Measurements from ENCODE around the gene IFITM5. TPM values are rescaled to one million over a fixed set of nuclear protein-coding genes. Genes with fewer than 3 reads are reported as not detected.

The IFITM5 gene
- total and polyA plus RNA-seq, 2 of the 4 experiments (the other 2 are of a cell fraction): not detected

GRCh38 chr11:303363-303762 lies 4.0 kb upstream of the IFITM5 start:
- Histone ChIP-seq H3K79me1 (ENCODE audit: low read depth in 1 of 2, low read length in 2 of 2) (no peaks in the 10 kb centered on the region), H3K27ac (ENCODE audit: insufficient read depth, low read length) (no peak overlapping the region), H3K23ac (ENCODE audit: low read depth, low read length) (no peak overlapping the region), H3K4me3 (ENCODE audit: insufficient read depth, low read depth, low read length) (no peak overlapping the region), H4K20me1 (ENCODE audit: insufficient read depth, low read length) (no peaks in the 10 kb centered on the region), H4K91ac (ENCODE audit: insufficient read depth, low read depth, low read length) (no peak overlapping the region), H2AK5ac (ENCODE audit: low read depth, low read length) (no peak overlapping the region), H3K27me3 (ENCODE audit: control insufficient read depth, insufficient read depth, low read length) (peaks cover 8% of the 10 kb centered on the region), H2AFZ (replicated peaks; ENCODE audit: low read length, poor library complexity) (no peak overlapping the region), H2BK120ac (ENCODE audit: low read depth, low read length) (no peak overlapping the region), H3K56ac (ENCODE audit: extremely low read depth, insufficient read depth, low read length) (no peak overlapping the region), H3K14ac (replicated peaks; ENCODE audit: low read depth, low read length) (no peak overlapping the region), H4K8ac (ENCODE audit: low read depth in 2 of 2, low read length in 2 of 2) (no peak overlapping the region), H3K4me2 (ENCODE audit: low read depth, low read length) (no peak overlapping the region), H3K4me1 (ENCODE audit: control insufficient read depth, insufficient read depth, low read length) (peaks cover 2% of the 10 kb centered on the region; the same call in 1 of the 2 replicates), H2AK9ac (replicated peaks; ENCODE audit: low read depth, low read length, poor library complexity) (no peak overlapping the region), H3K9ac (ENCODE audit: low read depth, low read length) (no peak overlapping the region), H3K4ac (ENCODE audit: low read depth, low read length) (no peak overlapping the region), H2BK5ac (ENCODE audit: low read depth, low read length, poor library complexity, severe bottlenecking) (no peak overlapping the region), H3K9me1 (ENCODE audit: insufficient read depth, low read length) (no peaks in the 10 kb centered on the region), H4K5ac (ENCODE audit: low read depth, low read length) (no peak overlapping the region), H3K36me3 (ENCODE audit: control insufficient read depth, insufficient read depth, low read length) (no peaks in the 10 kb centered on the region), H2BK15ac (ENCODE audit: low read depth, low read length) (no peak overlapping the region), H3K18ac (ENCODE audit: low read depth, low read length) (no peak overlapping the region), H2BK20ac (ENCODE audit: low read depth, low read length) (no peak overlapping the region), H3K9me3 (ENCODE audit: control insufficient read depth, insufficient read depth, low read length) (no peaks in the 10 kb centered on the region)
- POLR2A ChIA-PET (ENCODE audit: unreplicated experiment): no interaction called here
- in situ Hi-C loops (cut with MboI; ENCODE audit: low sequenced_read_pairs) (loop anchor here (10.0 kb wide), 2 partner anchors 51 to 151 kb away; partner anchors contain the start of gene PTDSS2), dilution Hi-C loops (cut with HindIII; ENCODE audit: low sequenced_read_pairs, unreplicated experiment) (no loop called here), intact Hi-C loops (cut with micrococcal nuclease) (no loop called here)
- 60% methylated on average over 1 of the region's 12 CpGs; no CpG with 5 or more reads in 1 of the 2 experiments for WGBS, 2 experiments (ENCODE audit: extremely low coverage in 2 of 2, insufficient read length in 1 of 2)
- TF ChIP-seq POLR2A (IDR thresholded peaks at IDR 0.05; ENCODE audit: low read depth, low read length) (no peak), MAZ (IDR thresholded peaks at IDR 0.05; ENCODE audit: borderline replicate concordance, low read depth, low read length) (no peak), RCOR1 (IDR thresholded peaks at IDR 0.05; ENCODE audit: insufficient replicate concordance, low read length) (no peak), BHLHE40 (IDR thresholded peaks at IDR 0.05; ENCODE audit: low read depth, low read length) (no peak), CEBPB (IDR thresholded peaks at IDR 0.05; ENCODE audit: low read depth, low read length) (no peak), MXI1 (IDR thresholded peaks at IDR 0.05; ENCODE audit: borderline replicate concordance, low read depth, low read length) (no peak), CHD1 (IDR thresholded peaks at IDR 0.05; ENCODE audit: low read depth, low read length) (no peak), FOS (IDR thresholded peaks at IDR 0.05; ENCODE audit: low read depth, low read length) (no peak), SMC3 (IDR thresholded peaks at IDR 0.05; ENCODE audit: low read depth, low read length) (no peak), NFE2L2 (IDR thresholded peaks at IDR 0.05; ENCODE audit: low read depth, low read length) (no peak), RFX5 (IDR thresholded peaks at IDR 0.05; ENCODE audit: low read depth, low read length) (no peak), MAFK (IDR thresholded peaks at IDR 0.05; ENCODE audit: low read depth, low read length) (no peak), RAD21 (IDR thresholded peaks at IDR 0.05; ENCODE audit: low read length) (no peak)
- TF ChIP-seq, protein P1, sequence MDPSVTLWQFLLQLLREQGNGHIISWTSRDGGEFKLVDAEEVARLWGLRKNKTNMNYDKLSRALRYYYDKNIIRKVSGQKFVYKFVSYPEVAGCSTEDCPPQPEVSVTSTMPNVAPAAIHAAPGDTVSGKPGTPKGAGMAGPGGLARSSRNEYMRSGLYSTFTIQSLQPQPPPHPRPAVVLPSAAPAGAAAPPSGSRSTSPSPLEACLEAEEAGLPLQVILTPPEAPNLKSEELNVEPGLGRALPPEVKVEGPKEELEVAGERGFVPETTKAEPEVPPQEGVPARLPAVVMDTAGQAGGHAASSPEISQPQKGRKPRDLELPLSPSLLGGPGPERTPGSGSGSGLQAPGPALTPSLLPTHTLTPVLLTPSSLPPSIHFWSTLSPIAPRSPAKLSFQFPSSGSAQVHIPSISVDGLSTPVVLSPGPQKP (IDR thresholded peaks at IDR 0.05; ENCODE audit: borderline replicate concordance, low read depth, low read length): no peak
- TF ChIP-seq, protein P2, sequence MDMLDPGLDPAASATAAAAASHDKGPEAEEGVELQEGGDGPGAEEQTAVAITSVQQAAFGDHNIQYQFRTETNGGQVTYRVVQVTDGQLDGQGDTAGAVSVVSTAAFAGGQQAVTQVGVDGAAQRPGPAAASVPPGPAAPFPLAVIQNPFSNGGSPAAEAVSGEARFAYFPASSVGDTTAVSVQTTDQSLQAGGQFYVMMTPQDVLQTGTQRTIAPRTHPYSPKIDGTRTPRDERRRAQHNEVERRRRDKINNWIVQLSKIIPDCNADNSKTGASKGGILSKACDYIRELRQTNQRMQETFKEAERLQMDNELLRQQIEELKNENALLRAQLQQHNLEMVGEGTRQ (IDR thresholded peaks at IDR 0.05; ENCODE audit: low read depth, low read length): no peak
- TF ChIP-seq, protein P3, sequence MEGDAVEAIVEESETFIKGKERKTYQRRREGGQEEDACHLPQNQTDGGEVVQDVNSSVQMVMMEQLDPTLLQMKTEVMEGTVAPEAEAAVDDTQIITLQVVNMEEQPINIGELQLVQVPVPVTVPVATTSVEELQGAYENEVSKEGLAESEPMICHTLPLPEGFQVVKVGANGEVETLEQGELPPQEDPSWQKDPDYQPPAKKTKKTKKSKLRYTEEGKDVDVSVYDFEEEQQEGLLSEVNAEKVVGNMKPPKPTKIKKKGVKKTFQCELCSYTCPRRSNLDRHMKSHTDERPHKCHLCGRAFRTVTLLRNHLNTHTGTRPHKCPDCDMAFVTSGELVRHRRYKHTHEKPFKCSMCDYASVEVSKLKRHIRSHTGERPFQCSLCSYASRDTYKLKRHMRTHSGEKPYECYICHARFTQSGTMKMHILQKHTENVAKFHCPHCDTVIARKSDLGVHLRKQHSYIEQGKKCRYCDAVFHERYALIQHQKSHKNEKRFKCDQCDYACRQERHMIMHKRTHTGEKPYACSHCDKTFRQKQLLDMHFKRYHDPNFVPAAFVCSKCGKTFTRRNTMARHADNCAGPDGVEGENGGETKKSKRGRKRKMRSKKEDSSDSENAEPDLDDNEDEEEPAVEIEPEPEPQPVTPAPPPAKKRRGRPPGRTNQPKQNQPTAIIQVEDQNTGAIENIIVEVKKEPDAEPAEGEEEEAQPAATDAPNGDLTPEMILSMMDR (conservative IDR thresholded peaks at IDR 0.05; ENCODE audit: low read depth, low read length): no peak
- DNase-seq: no peak
- no TSS peak for BruUV-seq (replicated peaks)
- ATAC-seq (ENCODE audit: low read depth): no peak
- CTCF ChIA-PET: no interaction called here
